OCI-LY7 (cell line): ENCODE results near the gene HAND2.

Source experiments
- EZH2phosphoT487 ChIP-seq: fragments of 200-600 bp; sonication (generic); IDR thresholded peaks from 2 replicates; pipeline ENCODE4 v1.6.1; 2018; ENCODE audit warnings: low read depth, borderline replicate concordance, mild to moderate bottlenecking, mixed run types, antibody characterized with exemption, low read length, moderate library complexity, mixed read lengths
- TF ChIP-seq, protein P1 (sequence below): fragments of 200-600 bp; sonication (generic); conservative IDR thresholded peaks from 2 replicates; pipeline ENCODE4 v1.5.1; 2014; ENCODE audit warnings: mild to moderate bottlenecking, antibody characterized with exemption, low read length, moderate library complexity, mixed read lengths

DNA sequence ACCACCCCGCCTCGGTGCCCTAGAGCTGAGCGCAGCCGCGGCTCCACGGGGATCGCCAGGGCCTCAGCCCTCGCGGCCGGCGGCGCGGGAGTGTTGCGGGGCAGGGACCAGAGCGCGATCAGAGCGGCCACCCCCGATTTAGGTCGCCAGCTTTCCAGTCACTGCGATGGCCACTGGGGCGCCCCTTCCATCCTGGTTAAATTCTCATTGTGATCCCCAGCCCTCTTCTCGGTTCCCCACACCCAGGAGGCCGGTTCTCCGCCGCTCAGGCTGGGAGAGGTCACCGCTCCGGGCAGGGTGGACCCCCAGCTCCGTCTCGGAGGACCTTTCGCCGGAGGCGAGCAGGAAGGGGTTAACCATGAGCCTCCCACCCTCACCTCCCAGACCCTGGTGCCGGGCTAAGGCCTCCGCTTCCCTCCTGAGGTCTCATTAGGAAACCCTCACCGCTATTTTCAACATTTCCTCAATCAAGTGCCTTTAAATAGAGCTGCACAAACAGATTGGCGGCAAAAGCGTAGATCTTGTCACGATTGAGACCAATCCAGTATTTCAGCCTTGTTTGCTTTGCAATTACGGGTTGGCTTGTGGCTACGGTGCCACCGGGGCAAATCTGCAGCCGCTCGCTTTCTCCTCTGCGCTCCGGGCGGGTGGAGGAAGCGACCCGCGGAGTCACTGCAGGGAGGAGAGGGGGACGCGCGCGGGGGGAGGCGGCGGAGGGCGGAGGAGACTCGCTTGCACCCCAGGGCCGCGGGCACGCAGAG, 8.3 kb upstream of the HAND2 start:
- TF ChIP-seq, protein P1, sequence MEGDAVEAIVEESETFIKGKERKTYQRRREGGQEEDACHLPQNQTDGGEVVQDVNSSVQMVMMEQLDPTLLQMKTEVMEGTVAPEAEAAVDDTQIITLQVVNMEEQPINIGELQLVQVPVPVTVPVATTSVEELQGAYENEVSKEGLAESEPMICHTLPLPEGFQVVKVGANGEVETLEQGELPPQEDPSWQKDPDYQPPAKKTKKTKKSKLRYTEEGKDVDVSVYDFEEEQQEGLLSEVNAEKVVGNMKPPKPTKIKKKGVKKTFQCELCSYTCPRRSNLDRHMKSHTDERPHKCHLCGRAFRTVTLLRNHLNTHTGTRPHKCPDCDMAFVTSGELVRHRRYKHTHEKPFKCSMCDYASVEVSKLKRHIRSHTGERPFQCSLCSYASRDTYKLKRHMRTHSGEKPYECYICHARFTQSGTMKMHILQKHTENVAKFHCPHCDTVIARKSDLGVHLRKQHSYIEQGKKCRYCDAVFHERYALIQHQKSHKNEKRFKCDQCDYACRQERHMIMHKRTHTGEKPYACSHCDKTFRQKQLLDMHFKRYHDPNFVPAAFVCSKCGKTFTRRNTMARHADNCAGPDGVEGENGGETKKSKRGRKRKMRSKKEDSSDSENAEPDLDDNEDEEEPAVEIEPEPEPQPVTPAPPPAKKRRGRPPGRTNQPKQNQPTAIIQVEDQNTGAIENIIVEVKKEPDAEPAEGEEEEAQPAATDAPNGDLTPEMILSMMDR = no peak
- no peak for TF ChIP-seq EZH2phosphoT487
